PC-9 (cell line): Measurements from ENCODE around the gene CALHM2.

Experiments
- CTCF ChIP-seq: fragments of 200-600 bp; sonication (generic); conservative IDR thresholded peaks from 2 replicates; pipeline ENCODE4 v1.6.1; 2017; ENCODE audit warnings: mixed run types, antibody characterized with exemption, mild to moderate bottlenecking, moderate library complexity
- EZH2 ChIP-seq: fragments of 200-600 bp; sonication (generic); IDR thresholded peaks from 2 replicates; pipeline ENCODE4 v1.8.0; 2017; ENCODE audit warnings: antibody characterized with exemption, low read depth

GRCh38 chr10:103429647-103430046 is 22.5 kb downstream of the CALHM2 start:
- TF ChIP-seq CTCF, result no peak
- no peak for TF ChIP-seq EZH2
